ENCODE measurements around the gene CNTRL. TPM values are rescaled to one million over a fixed set of nuclear protein-coding genes. Genes with fewer than 3 reads are reported as not detected.

Gene CNTRL
- total and polyA plus RNA-seq, 2 donors (not counting 1 experiment from before 2014, with no cell fraction given): 40.0 to 146 TPM

DNA sequence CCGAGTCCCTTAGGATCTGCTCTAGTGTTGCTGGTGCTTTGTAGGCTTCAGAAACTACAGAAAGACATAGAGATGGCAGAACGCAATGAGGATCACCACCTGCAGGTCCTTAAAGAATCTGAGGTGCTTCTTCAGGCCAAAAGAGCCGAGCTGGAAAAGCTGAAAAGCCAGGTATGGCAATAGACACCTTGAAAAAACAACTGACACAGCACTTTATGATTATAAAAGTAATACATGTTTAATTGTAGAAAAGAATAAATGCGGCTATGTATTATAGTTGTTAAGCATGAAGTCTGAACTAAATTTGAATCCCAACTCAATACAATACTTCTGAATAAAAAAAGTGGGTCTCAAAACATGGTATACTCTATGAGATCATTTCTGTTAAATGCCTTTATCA is 83.2 kb downstream of the CNTRL start:
- peak overlapping the region; percentile 64 for H3K4me2 ChIP-seq (replicated peaks; ENCODE audit: low read depth, low read length, poor library complexity, severe bottlenecking)

DNA sequence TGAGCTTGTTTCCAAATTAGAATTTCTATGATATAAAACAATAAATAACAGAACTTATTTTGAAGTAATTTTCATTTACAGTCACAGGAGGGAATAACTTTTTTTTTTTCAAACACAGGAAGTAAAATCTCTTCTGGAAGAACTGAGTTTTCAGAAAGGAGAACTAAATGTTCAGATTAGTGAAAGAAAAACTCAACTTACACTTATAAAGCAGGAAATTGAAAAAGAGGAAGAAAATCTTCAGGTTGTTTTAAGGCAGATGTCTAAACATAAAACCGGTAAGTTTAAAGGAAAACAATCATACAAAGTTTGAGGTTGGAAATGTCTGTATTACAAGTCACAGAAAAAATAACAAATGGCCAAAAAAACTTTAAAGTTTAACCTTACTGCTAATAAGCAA is 85.3 kb downstream of the CNTRL start:
- Mint-ChIP-seq H3K27ac (peak overlapping the region; percentile 90), H3K4me1 (peaks cover 56% of the 10 kb centered on the region)
- CTCF ChIA-PET: interaction anchor here (0.6 kb wide), 1 partner anchor 90 kb away, joined by 3 read pairs; no protein-coding TSS in a partner anchor

More for the DNA sequence above, 83.2 kb downstream of the CNTRL start:
- no peaks in the 10 kb centered on the region for H3K9me3 Mint-ChIP-seq (ENCODE audit: insufficient read depth)
- intact Hi-C loops (cut with micrococcal nuclease): loop anchor here (2.0 kb wide), 2 partner anchors 37 to 43 kb away; partner anchors contain the start of gene RAB14
- H2AFZ ChIP-seq (ENCODE audit: insufficient read depth, low read depth, low read length, poor library complexity, severe bottlenecking): no peak overlapping the region
- TF ChIP-seq, protein P1, sequence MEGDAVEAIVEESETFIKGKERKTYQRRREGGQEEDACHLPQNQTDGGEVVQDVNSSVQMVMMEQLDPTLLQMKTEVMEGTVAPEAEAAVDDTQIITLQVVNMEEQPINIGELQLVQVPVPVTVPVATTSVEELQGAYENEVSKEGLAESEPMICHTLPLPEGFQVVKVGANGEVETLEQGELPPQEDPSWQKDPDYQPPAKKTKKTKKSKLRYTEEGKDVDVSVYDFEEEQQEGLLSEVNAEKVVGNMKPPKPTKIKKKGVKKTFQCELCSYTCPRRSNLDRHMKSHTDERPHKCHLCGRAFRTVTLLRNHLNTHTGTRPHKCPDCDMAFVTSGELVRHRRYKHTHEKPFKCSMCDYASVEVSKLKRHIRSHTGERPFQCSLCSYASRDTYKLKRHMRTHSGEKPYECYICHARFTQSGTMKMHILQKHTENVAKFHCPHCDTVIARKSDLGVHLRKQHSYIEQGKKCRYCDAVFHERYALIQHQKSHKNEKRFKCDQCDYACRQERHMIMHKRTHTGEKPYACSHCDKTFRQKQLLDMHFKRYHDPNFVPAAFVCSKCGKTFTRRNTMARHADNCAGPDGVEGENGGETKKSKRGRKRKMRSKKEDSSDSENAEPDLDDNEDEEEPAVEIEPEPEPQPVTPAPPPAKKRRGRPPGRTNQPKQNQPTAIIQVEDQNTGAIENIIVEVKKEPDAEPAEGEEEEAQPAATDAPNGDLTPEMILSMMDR (IDR thresholded peaks at IDR 0.05): no peak
- TF ChIP-seq EZH2 (IDR thresholded peaks at IDR 0.05; ENCODE audit: borderline replicate concordance, insufficient read depth, low read depth, low read length, poor library complexity, severe bottlenecking): no peak
- peaks cover 52 to 54% of the 10 kb centered on the region in 2 donors for H3K4me1 ChIP-seq (ENCODE audit: control insufficient read depth in 2 of 2, insufficient read depth in 2 of 2, low read length in 2 of 2)
- peaks cover 63% of the 10 kb centered on the region for H3K4me1 Mint-ChIP-seq
- no peak overlapping the region for H3K9ac ChIP-seq (ENCODE audit: low read length)
- H4K20me1 ChIP-seq (ENCODE audit: control insufficient read depth, insufficient read depth, low read length, poor library complexity, severe bottlenecking): no peaks in the 10 kb centered on the region
- no peak for DNase-seq
- H3K4me3 ChIP-seq (ENCODE audit: control extremely low read depth in 1 of 5, extremely low read depth in 1 of 5, insufficient read depth in 1 of 5, low read depth in 2 of 5, low read length in 4 of 5): no peak overlapping the region
- H3K79me2 ChIP-seq (ENCODE audit: control insufficient read depth, insufficient read depth, low read length): peaks cover 22% of the 10 kb centered on the region
- POLR2A ChIA-PET: interaction anchor here (0.6 to 1.1 kb wide), 2 partner anchors 24 to 43 kb away, joined by 5 read pairs; partner anchors contain the start of gene RAB14
- H3K4me3 Mint-ChIP-seq: no peak overlapping the region
- H3K9me3 ChIP-seq (ENCODE audit: control extremely low read depth in 1 of 3, control insufficient read depth in 2 of 3, insufficient read depth in 1 of 3, low read length in 2 of 3): no peaks in the 10 kb centered on the region
- no peaks in the 10 kb centered on the region for H3K27me3 ChIP-seq (replicated peaks in 1 of 4; ENCODE audit: control extremely low read depth in 1 of 4, control insufficient read depth in 3 of 4, insufficient read depth in 4 of 4, low read length in 3 of 4)
- H3K27ac Mint-ChIP-seq: peak overlapping the region; percentile 81
- WGBS (ENCODE audit: insufficient coverage): 100% methylated on average over 2 of the region's 4 CpGs
- H3K27me3 Mint-ChIP-seq: no peaks in the 10 kb centered on the region
- H3K27ac ChIP-seq (ENCODE audit: low read length in 2 of 2): peak overlapping the region in 1 of 2 donors; percentile 88
- CTCF ChIA-PET: interaction anchor here (1.7 kb wide), 1 partner anchor 87 kb away, joined by 4 read pairs; no protein-coding TSS in a partner anchor
- peaks cover 10 to 67% of the 10 kb centered on the region in 2 experiments for H3K36me3 ChIP-seq (replicated peaks in 1 of 2; ENCODE audit: control extremely low read depth in 1 of 2, control insufficient read depth in 1 of 2, extremely low read depth in 1 of 2, insufficient read depth in 2 of 2, low read length in 1 of 2)
- ATAC-seq (ENCODE audit: low read depth): no peak

More for the DNA sequence above, 85.3 kb downstream of the CNTRL start:
- POLR2A ChIA-PET: interaction anchor here (1.0 kb wide), 1 partner anchor 39 kb away, joined by 3 read pairs; no protein-coding TSS in a partner anchor
- ATAC-seq (ENCODE audit: low read depth): peak; percentile 42
- Histone ChIP-seq H2AFZ (ENCODE audit: insufficient read depth, low read depth, low read length, poor library complexity, severe bottlenecking) (peak overlapping the region; percentile 8), H3K4me1 (ENCODE audit: control insufficient read depth in 2 of 2, insufficient read depth in 2 of 2, low read length in 2 of 2) (peaks cover 52 to 54% of the 10 kb centered on the region in 2 donors), H3K9ac (ENCODE audit: low read length) (peak overlapping the region; percentile 19), H3K27me3 (replicated peaks in 1 of 4; ENCODE audit: control extremely low read depth in 1 of 4, control insufficient read depth in 3 of 4, insufficient read depth in 4 of 4, low read length in 3 of 4) (no peaks in the 10 kb centered on the region), H3K4me3 (ENCODE audit: control extremely low read depth in 1 of 5, extremely low read depth in 1 of 5, insufficient read depth in 1 of 5, low read depth in 2 of 5, low read length in 4 of 5) (peak overlapping the region in 1 of 5 experiments; percentile 27), H3K79me2 (ENCODE audit: control insufficient read depth, insufficient read depth, low read length) (peaks cover 26% of the 10 kb centered on the region), H3K36me3 (replicated peaks in 1 of 2; ENCODE audit: control extremely low read depth in 1 of 2, control insufficient read depth in 1 of 2, extremely low read depth in 1 of 2, insufficient read depth in 2 of 2, low read length in 1 of 2) (peaks cover 19 to 66% of the 10 kb centered on the region in 2 experiments), H3K4me2 (replicated peaks; ENCODE audit: low read depth, low read length, poor library complexity, severe bottlenecking) (peak overlapping the region; percentile 56), H4K20me1 (ENCODE audit: control insufficient read depth, insufficient read depth, low read length, poor library complexity, severe bottlenecking) (no peaks in the 10 kb centered on the region), H3K9me3 (ENCODE audit: control extremely low read depth in 1 of 3, control insufficient read depth in 2 of 3, insufficient read depth in 1 of 3, low read length in 2 of 3) (no peaks in the 10 kb centered on the region), H3K27ac (ENCODE audit: low read length in 2 of 2) (peak overlapping the region; percentile 70 to 88)
- peak; percentile 59 for DNase-seq
- Mint-ChIP-seq H3K27me3 (no peaks in the 10 kb centered on the region), H3K4me3 (peak overlapping the region; percentile 68), H3K9me3 (ENCODE audit: insufficient read depth) (no peaks in the 10 kb centered on the region)
- intact Hi-C loops (cut with micrococcal nuclease): loop anchor here (1.0 to 2.0 kb wide), 2 partner anchors 27 to 41 kb away; partner anchors contain the start of gene RAB14
- WGBS (ENCODE audit: insufficient coverage): no CpG with 5 or more reads among the region's 1 CpG
- no peak for TF ChIP-seq EZH2 (IDR thresholded peaks at IDR 0.05; ENCODE audit: borderline replicate concordance, insufficient read depth, low read depth, low read length, poor library complexity, severe bottlenecking)
- TF ChIP-seq, protein P1 (IDR thresholded peaks at IDR 0.05): no peak
